GM23248 (cell line): ENCODE measurements around the gene GOLT1B.

Experiments used
- EZH2 ChIP-seq: fragments of 200-600 bp; sonication (generic); IDR thresholded peaks from 2 replicates; pipeline ENCODE4 v1.6.1; 2018; ENCODE audit warnings: antibody characterized with exemption, mild to moderate bottlenecking; ENCODE audit not compliant: insufficient read depth, poor library complexity, severe bottlenecking
- EZH2phosphoT487 ChIP-seq: fragments of 200-600 bp; sonication (generic); IDR thresholded peaks from 2 replicates; pipeline ENCODE4 v1.6.1; 2018; ENCODE audit warnings: antibody characterized with exemption, moderate library complexity, mild to moderate bottlenecking, low read depth; ENCODE audit not compliant: insufficient read depth

DNA sequence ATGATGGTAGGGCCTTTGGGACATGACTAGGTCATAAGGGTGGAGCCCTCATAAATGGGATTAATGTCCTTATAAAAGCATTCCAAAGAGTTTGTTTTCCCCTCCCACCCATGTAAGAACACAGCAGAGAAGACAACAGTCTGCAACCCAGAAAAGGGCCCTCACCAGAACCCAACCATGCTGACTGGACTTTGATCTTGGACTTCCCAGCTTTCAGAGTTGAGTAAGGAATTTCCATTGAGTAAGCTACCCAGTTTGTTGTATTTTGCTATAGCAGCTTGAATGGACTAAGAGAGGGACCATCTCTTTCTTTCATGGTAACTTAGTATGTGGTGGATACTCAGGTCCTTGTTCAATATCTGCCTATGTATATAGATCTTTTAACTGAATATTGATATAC is 21.6 kb downstream of the GOLT1B start:
- no peak for TF ChIP-seq EZH2
- TF ChIP-seq EZH2phosphoT487, result no peak
